Body of pancreas (tissue), 4 donors: ENCODE results near the gene ANKZF1.

ENCODE experiments used
- CTCF ChIP-seq, 7 experiments: fragments of 450-650 bp in 4 of 7; fragments of 200-600 bp in 3 of 7; sonication (generic) in 3 of 7; IDR thresholded peaks; one replicate each; pipeline ENCODE4 v1.5.1; 2016 to 2019; ENCODE audit warnings: antibody characterized with exemption in 7 of 7
- POLR2A ChIP-seq, 3 donors: fragments of 450-650 bp; IDR thresholded peaks; one replicate each; pipeline ENCODE4 v1.6.1; 2016; ENCODE audit warnings: antibody characterized with exemption in 3 of 3, mild to moderate bottlenecking in 2 of 3

- no peak for TF ChIP-seq CTCF (IDR thresholded peaks at IDR 0.05)
- TF ChIP-seq POLR2A (IDR thresholded peaks at IDR 0.05) = no peak
These were observed 22.1 kb downstream of the ANKZF1 start for GRCh38 chr2:219251656-219252055.
